ENCODE results near the gene HHATL. TPM values are rescaled to one million over a fixed set of nuclear protein-coding genes. Genes with fewer than 3 reads are reported as not detected.
A peak's percentile ranks its signal among the peaks of the same experiment; 100 is the strongest.

HHATL gene
- total RNA-seq, 1 donor from 2014 or later, result 23.0 TPM

- peak overlapping the region in 1 of 3 donors; percentile 40 for H3K9ac ChIP-seq (ENCODE audit: low read depth in 1 of 3, low read length in 3 of 3)
- H3K4me1 ChIP-seq (ENCODE audit: control insufficient read depth in 3 of 3, insufficient read depth in 3 of 3, low read length in 3 of 3), result peaks cover 24 to 74% (median 57%) of the 10 kb centered on the region in 3 donors
- H3K27ac ChIP-seq (ENCODE audit: low read depth, low read length), result no peak overlapping the region
Measured at GRCh38 chr3:42660898-42661297, 41.7 kb downstream of the HHATL start.

GRCh38 chr3:42660131-42660715 is 42.4 kb downstream of the HHATL start:
- Histone ChIP-seq H3K9me3 (ENCODE audit: control insufficient read depth in 3 of 3, low read length in 3 of 3) (no peaks in the 10 kb centered on the region), H3K9ac (ENCODE audit: low read depth in 1 of 3, low read length in 3 of 3) (peak overlapping the region in 1 of 3 donors; percentile 64), H3K27ac (ENCODE audit: low read depth, low read length) (peak overlapping the region; percentile 12), H3K4me3 (ENCODE audit: low read length in 3 of 3) (no peak overlapping the region), H3K27me3 (ENCODE audit: control insufficient read depth in 3 of 3, insufficient read depth in 3 of 3, low read length in 3 of 3) (no peaks in the 10 kb centered on the region), H3K36me3 (ENCODE audit: control insufficient read depth in 3 of 3, insufficient read depth in 3 of 3, low read length in 3 of 3) (peaks cover 15 to 23% (median 16%) of the 10 kb centered on the region in 3 donors), H3K4me1 (ENCODE audit: control insufficient read depth in 3 of 3, insufficient read depth in 3 of 3, low read length in 3 of 3) (peaks cover 30 to 74% (median 57%) of the 10 kb centered on the region in 3 donors)

More at GRCh38 chr3:42660898-42661297, 41.7 kb downstream of the HHATL start:
- H3K9me3 ChIP-seq (ENCODE audit: control insufficient read depth in 3 of 3, low read length in 3 of 3), result no peaks in the 10 kb centered on the region
- H3K4me3 ChIP-seq (ENCODE audit: low read length in 3 of 3), result no peak overlapping the region
- no peaks in the 10 kb centered on the region for H3K27me3 ChIP-seq (ENCODE audit: control insufficient read depth in 3 of 3, insufficient read depth in 3 of 3, low read length in 3 of 3)
- H3K36me3 ChIP-seq (ENCODE audit: control insufficient read depth in 3 of 3, insufficient read depth in 3 of 3, low read length in 3 of 3), result peaks cover 15 to 23% (median 16%) of the 10 kb centered on the region in 3 donors

GRCh38 chr3:42659451-42660130 is 43.0 kb downstream of the HHATL start:
- no peaks in the 10 kb centered on the region for H3K9me3 ChIP-seq (ENCODE audit: control insufficient read depth in 3 of 3, low read length in 3 of 3)
- peaks cover 15 to 23% (median 16%) of the 10 kb centered on the region in 3 donors for H3K36me3 ChIP-seq (ENCODE audit: control insufficient read depth in 3 of 3, insufficient read depth in 3 of 3, low read length in 3 of 3)
- H3K4me3 ChIP-seq (ENCODE audit: low read length in 3 of 3), result no peak overlapping the region
- H3K9ac ChIP-seq (ENCODE audit: low read depth in 1 of 3, low read length in 3 of 3), result peak overlapping the region in 1 of 3 donors; percentile 64
- H3K27me3 ChIP-seq (ENCODE audit: control insufficient read depth in 3 of 3, insufficient read depth in 3 of 3, low read length in 3 of 3), result no peaks in the 10 kb centered on the region
- H3K4me1 ChIP-seq (ENCODE audit: control insufficient read depth in 3 of 3, insufficient read depth in 3 of 3, low read length in 3 of 3), result peaks cover 35 to 74% (median 59%) of the 10 kb centered on the region in 3 donors
- H3K27ac ChIP-seq (ENCODE audit: low read depth, low read length), result peak overlapping the region; percentile 12

- Histone ChIP-seq H3K4me3 (ENCODE audit: low read length in 3 of 3) (no peak overlapping the region), H3K9me3 (ENCODE audit: control insufficient read depth in 3 of 3, low read length in 3 of 3) (no peaks in the 10 kb centered on the region), H3K4me1 (ENCODE audit: control insufficient read depth in 3 of 3, insufficient read depth in 3 of 3, low read length in 3 of 3) (peaks cover 35 to 75% (median 59%) of the 10 kb centered on the region in 3 donors), H3K27ac (ENCODE audit: low read depth, low read length) (no peak overlapping the region), H3K9ac (ENCODE audit: low read depth in 1 of 3, low read length in 3 of 3) (peak overlapping the region in 1 of 3 donors; percentile 28), H3K27me3 (ENCODE audit: control insufficient read depth in 3 of 3, insufficient read depth in 3 of 3, low read length in 3 of 3) (no peaks in the 10 kb centered on the region), H3K36me3 (ENCODE audit: control insufficient read depth in 3 of 3, insufficient read depth in 3 of 3, low read length in 3 of 3) (peaks cover 15 to 23% (median 16%) of the 10 kb centered on the region in 3 donors)
Measured at GRCh38 chr3:42658771-42659390, 43.7 kb downstream of the HHATL start.

- Histone ChIP-seq H3K27ac (ENCODE audit: low read depth, low read length) (no peak overlapping the region), H3K4me3 (ENCODE audit: low read length in 3 of 3) (peak overlapping the region in 1 of 3 donors; percentile 2), H3K4me1 (ENCODE audit: control insufficient read depth in 3 of 3, insufficient read depth in 3 of 3, low read length in 3 of 3) (peaks cover 41 to 81% (median 65%) of the 10 kb centered on the region in 3 donors)
Measured at GRCh38 chr3:42658091-42658770, 44.4 kb downstream of the HHATL start.

GRCh38 chr3:42657675-42658074 is 44.9 kb downstream of the HHATL start:
- H3K9ac ChIP-seq (ENCODE audit: low read depth in 1 of 3, low read length in 3 of 3), result peak overlapping the region in 2 of 3 donors; percentile 10 to 35
- no peaks in the 10 kb centered on the region for H3K27me3 ChIP-seq (ENCODE audit: control insufficient read depth in 3 of 3, insufficient read depth in 3 of 3, low read length in 3 of 3)
- peaks cover 47 to 87% (median 70%) of the 10 kb centered on the region in 3 donors for H3K4me1 ChIP-seq (ENCODE audit: control insufficient read depth in 3 of 3, insufficient read depth in 3 of 3, low read length in 3 of 3)
- H3K4me3 ChIP-seq (ENCODE audit: low read length in 3 of 3), result peak overlapping the region in 1 of 3 donors; percentile 2
- H3K27ac ChIP-seq (ENCODE audit: low read depth, low read length), result no peak overlapping the region
- no peaks in the 10 kb centered on the region for H3K9me3 ChIP-seq (ENCODE audit: control insufficient read depth in 3 of 3, low read length in 3 of 3)
- H3K36me3 ChIP-seq (ENCODE audit: control insufficient read depth in 3 of 3, insufficient read depth in 3 of 3, low read length in 3 of 3), result peaks cover 15 to 19% (median 16%) of the 10 kb centered on the region in 3 donors

More at GRCh38 chr3:42658091-42658770, 44.4 kb downstream of the HHATL start:
- Histone ChIP-seq H3K9me3 (ENCODE audit: control insufficient read depth in 3 of 3, low read length in 3 of 3) (no peaks in the 10 kb centered on the region), H3K36me3 (ENCODE audit: control insufficient read depth in 3 of 3, insufficient read depth in 3 of 3, low read length in 3 of 3) (peaks cover 15 to 19% (median 16%) of the 10 kb centered on the region in 3 donors), H3K27me3 (ENCODE audit: control insufficient read depth in 3 of 3, insufficient read depth in 3 of 3, low read length in 3 of 3) (no peaks in the 10 kb centered on the region), H3K9ac (ENCODE audit: low read depth in 1 of 3, low read length in 3 of 3) (peak overlapping the region in 1 of 3 donors; percentile 28)

GRCh38 chr3:42656680-42657610 is 45.7 kb downstream of the HHATL start:
- Histone ChIP-seq H3K4me1 (ENCODE audit: control insufficient read depth in 3 of 3, insufficient read depth in 3 of 3, low read length in 3 of 3) (peaks cover 54 to 90% (median 77%) of the 10 kb centered on the region in 3 donors), H3K4me3 (ENCODE audit: low read length in 3 of 3) (no peak overlapping the region), H3K9me3 (ENCODE audit: control insufficient read depth in 3 of 3, low read length in 3 of 3) (no peaks in the 10 kb centered on the region), H3K36me3 (ENCODE audit: control insufficient read depth in 3 of 3, insufficient read depth in 3 of 3, low read length in 3 of 3) (peaks cover 15 to 19% (median 16%) of the 10 kb centered on the region in 3 donors), H3K27ac (ENCODE audit: low read depth, low read length) (peak overlapping the region; percentile 96), H3K9ac (ENCODE audit: low read depth in 1 of 3, low read length in 3 of 3) (peak overlapping the region in 1 of 3 donors; percentile 64), H3K27me3 (ENCODE audit: control insufficient read depth in 3 of 3, insufficient read depth in 3 of 3, low read length in 3 of 3) (no peaks in the 10 kb centered on the region)

GRCh38 chr3:42655980-42656679 is 46.5 kb downstream of the HHATL start:
- peaks cover 56 to 90% (median 78%) of the 10 kb centered on the region in 3 donors for H3K4me1 ChIP-seq (ENCODE audit: control insufficient read depth in 3 of 3, insufficient read depth in 3 of 3, low read length in 3 of 3)

More at GRCh38 chr3:42655980-42656679, 46.5 kb downstream of the HHATL start:
- peak overlapping the region in 1 of 3 donors; percentile 22 for H3K4me3 ChIP-seq (ENCODE audit: low read length in 3 of 3)
- peaks cover 13 to 17% (median 15%) of the 10 kb centered on the region in 3 donors for H3K36me3 ChIP-seq (ENCODE audit: control insufficient read depth in 3 of 3, insufficient read depth in 3 of 3, low read length in 3 of 3)
- peak overlapping the region; percentile 96 for H3K27ac ChIP-seq (ENCODE audit: low read depth, low read length)
- no peaks in the 10 kb centered on the region for H3K27me3 ChIP-seq (ENCODE audit: control insufficient read depth in 3 of 3, insufficient read depth in 3 of 3, low read length in 3 of 3)
- H3K9me3 ChIP-seq (ENCODE audit: control insufficient read depth in 3 of 3, low read length in 3 of 3), result no peaks in the 10 kb centered on the region
- H3K9ac ChIP-seq (ENCODE audit: low read depth in 1 of 3, low read length in 3 of 3), result peak overlapping the region in 2 of 3 donors; percentile 64 to 92

Measured in skeletal muscle tissue (tissue), 4 donors.